Gastroesophageal sphincter (tissue), 4 donors: ENCODE measurements around the gene DMD. TPM values are rescaled to one million over a fixed set of nuclear protein-coding genes. Genes with fewer than 3 reads are reported as not detected.

Experiments used
- ATAC-seq: fragments of 150-250 bp; one replicate; pipeline ENCODE4 v1.9.1; 2016; ENCODE audit warnings: mild to moderate bottlenecking, moderate library complexity
- H3K27ac ChIP-seq, 4 donors: fragments of 200-600 bp; sonication (generic) in 3 of 4; 1 replicate in 3 of 4; 2 replicates in 1 of 4; pipeline ENCODE4 v1.5.1; 2016 to 2019
- H3K27me3 ChIP-seq: fragments of 200-600 bp; sonication (generic); one replicate; pipeline ENCODE4 v1.5.1; 2019
- H3K36me3 ChIP-seq, 2 donors: fragments of 200-600 bp; sonication (generic); one replicate each; pipeline ENCODE4 v1.5.1; 2019; ENCODE audit warnings: control low read depth in 1 of 2
- H3K4me1 ChIP-seq, 3 donors: fragments of 200-600 bp; sonication (generic); 1 replicate in 2 of 3; 2 replicates in 1 of 3; pipeline ENCODE4 v1.5.1; 2016 to 2019; ENCODE audit warnings: control low read depth in 2 of 3
- H3K4me3 ChIP-seq, 2 donors: fragments of 200-600 bp; sonication (generic); one replicate each; pipeline ENCODE4 v1.5.1; 2019; ENCODE audit warnings: mild to moderate bottlenecking in 1 of 2, moderate library complexity in 1 of 2
- H3K9me3 ChIP-seq, 3 donors: fragments of 200-600 bp; sonication (generic); one replicate each; pipeline ENCODE4 v1.5.1; 2017 to 2019; ENCODE audit warnings: control low read depth in 2 of 3
- CTCF ChIP-seq, 4 experiments: fragments of 200-600 bp in 2 of 4; fragments of 450-650 bp in 2 of 4; sonication (generic) in 1 of 4; IDR thresholded peaks; one replicate each; pipeline ENCODE4 v1.5.1; 2017 to 2019; ENCODE audit warnings: antibody characterized with exemption in 4 of 4, mild to moderate bottlenecking in 2 of 4, moderate library complexity in 2 of 4
- EP300 ChIP-seq: sonication (generic); formaldehyde crosslinking; IDR thresholded peaks from one replicate; pipeline ENCODE4 v1.6.1; 2017; ENCODE audit warnings: antibody characterized with exemption, mild to moderate bottlenecking
- POLR2A ChIP-seq, 2 donors: fragments of 450-650 bp; IDR thresholded peaks; one replicate each; pipeline ENCODE4 v1.6.1; 2017; ENCODE audit warnings: antibody characterized with exemption in 2 of 2, mild to moderate bottlenecking in 2 of 2, moderate library complexity in 1 of 2
- POLR2AphosphoS5 ChIP-seq: sonication (generic); formaldehyde crosslinking; IDR thresholded peaks from one replicate; pipeline ENCODE4 v1.6.1; 2017; ENCODE audit warnings: antibody characterized with exemption
- WGBS, 2 donors: methylation state at CpG; one replicate each; pipeline ENCODE4 v1.1.5; 2018; ENCODE audit warnings: low coverage in 1 of 2; 5-methylcytosine and 5-hydroxymethylcytosine counted together
- total RNA-seq, 4 donors: library from RNA; depleted of rRNA; stranded (reverse); fragments of >200 nt; gene quantifications; one replicate each; pipeline ENCODE4 v1.1.0, GENCODE V29; 2016

Gene DMD
- total RNA-seq, 4 donors from 2014 or later, result 111 to 225 (median 183) TPM

- Histone ChIP-seq H3K27ac (no peak overlapping the region), H3K36me3 (no peaks in the 10 kb centered on the region), H3K27me3 (no peaks in the 10 kb centered on the region), H3K9me3 (no peaks in the 10 kb centered on the region), H3K4me3 (no peak overlapping the region), H3K4me1 (no peaks in the 10 kb centered on the region)
- TF ChIP-seq EP300 (no peak), CTCF (IDR thresholded peaks at IDR 0.05) (no peak), POLR2AphosphoS5 (no peak), POLR2A (IDR thresholded peaks at IDR 0.05) (no peak)
- no peak for ATAC-seq
- 87 to 91% methylated on average over 5 of the region's 5 CpGs for WGBS, 2 donors
Measured at GRCh38 chrX:31224381-31225012, 1986.9 kb downstream of the DMD start.

- TF ChIP-seq POLR2A (IDR thresholded peaks at IDR 0.05), result no peak
- TF ChIP-seq POLR2AphosphoS5, result no peak
- no peak for TF ChIP-seq CTCF (IDR thresholded peaks at IDR 0.05)
- TF ChIP-seq EP300, result no peak
- no peaks in the 10 kb centered on the region for H3K36me3 ChIP-seq
- H3K27me3 ChIP-seq, result no peaks in the 10 kb centered on the region
- WGBS, 2 donors, result 58 to 59% methylated on average over 2 to 3 of the region's 3 CpGs
- no peak overlapping the region for H3K4me3 ChIP-seq
- no peaks in the 10 kb centered on the region for H3K4me1 ChIP-seq
- no peak for ATAC-seq
- no peaks in the 10 kb centered on the region for H3K9me3 ChIP-seq
- no peak overlapping the region for H3K27ac ChIP-seq
Measured at GRCh38 chrX:31223817-31224216, 1987.5 kb downstream of the DMD start.

- H3K27me3 ChIP-seq, result no peaks in the 10 kb centered on the region
- WGBS, 2 donors, result 71 to 73% methylated on average over 5 to 6 of the region's 6 CpGs
- no peak for ATAC-seq
- TF ChIP-seq EP300, result no peak
- no peak for TF ChIP-seq POLR2A (IDR thresholded peaks at IDR 0.05)
- TF ChIP-seq CTCF (IDR thresholded peaks at IDR 0.05), result no peak
- no peak for TF ChIP-seq POLR2AphosphoS5
- no peaks in the 10 kb centered on the region for H3K9me3 ChIP-seq
- no peak overlapping the region for H3K27ac ChIP-seq
- no peaks in the 10 kb centered on the region for H3K36me3 ChIP-seq
- H3K4me3 ChIP-seq, result no peak overlapping the region
- H3K4me1 ChIP-seq, result no peaks in the 10 kb centered on the region
Measured at GRCh38 chrX:31222946-31223345, 1988.4 kb downstream of the DMD start.

- ATAC-seq, result no peak
- no peak overlapping the region for H3K4me3 ChIP-seq
- H3K27me3 ChIP-seq, result no peaks in the 10 kb centered on the region
- no peaks in the 10 kb centered on the region for H3K4me1 ChIP-seq
- no peak for TF ChIP-seq CTCF (IDR thresholded peaks at IDR 0.05)
- TF ChIP-seq POLR2AphosphoS5, result no peak
- TF ChIP-seq POLR2A (IDR thresholded peaks at IDR 0.05), result no peak
- TF ChIP-seq EP300, result no peak
- H3K36me3 ChIP-seq, result no peaks in the 10 kb centered on the region
- H3K9me3 ChIP-seq, result no peaks in the 10 kb centered on the region
- H3K27ac ChIP-seq, result no peak overlapping the region
- WGBS, 2 donors, result 62 to 69% methylated on average over 5 of the region's 6 CpGs
Measured at GRCh38 chrX:31219174-31219573, 1992.2 kb downstream of the DMD start.

- no peaks in the 10 kb centered on the region for H3K9me3 ChIP-seq
- H3K27ac ChIP-seq, result no peak overlapping the region
- H3K4me3 ChIP-seq, result no peak overlapping the region
- 14 to 25% methylated on average over 2 of the region's 2 CpGs for WGBS, 2 donors
- H3K27me3 ChIP-seq, result no peaks in the 10 kb centered on the region
- H3K4me1 ChIP-seq, result peaks cover 0 to 8% (median 0%) of the 10 kb centered on the region in 3 donors
- no peaks in the 10 kb centered on the region for H3K36me3 ChIP-seq
- no peak for TF ChIP-seq EP300
- TF ChIP-seq POLR2A (IDR thresholded peaks at IDR 0.05), result no peak
- no peak for TF ChIP-seq CTCF (IDR thresholded peaks at IDR 0.05)
- no peak for TF ChIP-seq POLR2AphosphoS5
- ATAC-seq, result no peak
Measured at GRCh38 chrX:31217084-31217483, 1994.3 kb downstream of the DMD start.
